RWPE1 (cell line): ENCODE data around the gene DENND1A.

Source experiments
- CTCF ChIA-PET: fragments of 350-600 bp; sonication (Branson Sonifier 250); formaldehyde crosslinking; extraction: SDS; loops from one replicate; lab custom pipeline; 2021; lab: Yijun Ruan, JAX
- POLR2A ChIA-PET: fragments of 400-600 bp; formaldehyde crosslinking; extraction: SDS; loops from one replicate; lab custom pipeline; 2020; ENCODE audit warnings: antibody characterized with exemption; ENCODE audit not compliant: low non-redundant PET; lab: Yijun Ruan, JAX
- DNase-seq: peaks from one replicate; pipeline ENCODE4 v3.0.0; 2012; ENCODE audit warnings: low spot score
- H3K27ac ChIP-seq: fragments of 450-650 bp; 2 replicates; pipeline ENCODE4 v1.5.1; 2017
- CTCF ChIP-seq: fragments of 450-650 bp; conservative IDR thresholded peaks from 2 replicates; pipeline ENCODE4 v1.5.1; 2017; ENCODE audit warnings: low read depth, mild to moderate bottlenecking

DENND1A gene

GRCh38 chr9:123478967-123479602 is 450.8 kb downstream of the DENND1A start:
- TF ChIP-seq CTCF = no peak
- ChIA-PET CTCF (no interaction called here), POLR2A (no interaction called here)
- no peak for DNase-seq
- no peak overlapping the region for H3K27ac ChIP-seq

GRCh38 chr9:123478160-123478559 is 451.8 kb downstream of the DENND1A start:
- TF ChIP-seq CTCF = no peak

GRCh38 chr9:123475407-123475806 is 454.5 kb downstream of the DENND1A start:
- DNase-seq = no peak
- H3K27ac ChIP-seq = no peak overlapping the region
- CTCF ChIA-PET = interaction anchor here (0.6 kb wide), 1 partner anchor 398 kb away, joined by 3 read pairs; no protein-coding TSS in a partner anchor
- POLR2A ChIA-PET = no interaction called here
- TF ChIP-seq CTCF = no peak

More at GRCh38 chr9:123478160-123478559, 451.8 kb downstream of the DENND1A start:
- POLR2A ChIA-PET = no interaction called here
- CTCF ChIA-PET = no interaction called here
- no peak overlapping the region for H3K27ac ChIP-seq
- no peak for DNase-seq

- no peak overlapping the region for H3K27ac ChIP-seq
- ChIA-PET POLR2A (interaction anchor here (0.6 kb wide), 1 partner anchor 571 kb away, joined by 10 read pairs; no protein-coding TSS in a partner anchor), CTCF (no interaction called here)
- no peak for TF ChIP-seq CTCF
- DNase-seq = no peak
These were observed 456.9 kb downstream of the DENND1A start for GRCh38 chr9:123472862-123473614.

GRCh38 chr9:123471843-123472570 is 457.9 kb downstream of the DENND1A start:
- ChIA-PET CTCF (no interaction called here), POLR2A (interaction anchor here (0.6 kb wide), 1 partner anchor 572 kb away, joined by 10 read pairs; no protein-coding TSS in a partner anchor)
- no peak overlapping the region for H3K27ac ChIP-seq
- TF ChIP-seq CTCF = no peak
- no peak for DNase-seq
